ENCODE data around the gene SNRPD3. TPM values are rescaled to one million over a fixed set of nuclear protein-coding genes. Genes with fewer than 3 reads are reported as not detected.

Gene SNRPD3
- total and polyA plus RNA-seq, 9 of the 15 experiments (the other 6 are each of a cell fraction or from before 2014, with no cell fraction given): 131 to 366 (median 274) TPM

DNA sequence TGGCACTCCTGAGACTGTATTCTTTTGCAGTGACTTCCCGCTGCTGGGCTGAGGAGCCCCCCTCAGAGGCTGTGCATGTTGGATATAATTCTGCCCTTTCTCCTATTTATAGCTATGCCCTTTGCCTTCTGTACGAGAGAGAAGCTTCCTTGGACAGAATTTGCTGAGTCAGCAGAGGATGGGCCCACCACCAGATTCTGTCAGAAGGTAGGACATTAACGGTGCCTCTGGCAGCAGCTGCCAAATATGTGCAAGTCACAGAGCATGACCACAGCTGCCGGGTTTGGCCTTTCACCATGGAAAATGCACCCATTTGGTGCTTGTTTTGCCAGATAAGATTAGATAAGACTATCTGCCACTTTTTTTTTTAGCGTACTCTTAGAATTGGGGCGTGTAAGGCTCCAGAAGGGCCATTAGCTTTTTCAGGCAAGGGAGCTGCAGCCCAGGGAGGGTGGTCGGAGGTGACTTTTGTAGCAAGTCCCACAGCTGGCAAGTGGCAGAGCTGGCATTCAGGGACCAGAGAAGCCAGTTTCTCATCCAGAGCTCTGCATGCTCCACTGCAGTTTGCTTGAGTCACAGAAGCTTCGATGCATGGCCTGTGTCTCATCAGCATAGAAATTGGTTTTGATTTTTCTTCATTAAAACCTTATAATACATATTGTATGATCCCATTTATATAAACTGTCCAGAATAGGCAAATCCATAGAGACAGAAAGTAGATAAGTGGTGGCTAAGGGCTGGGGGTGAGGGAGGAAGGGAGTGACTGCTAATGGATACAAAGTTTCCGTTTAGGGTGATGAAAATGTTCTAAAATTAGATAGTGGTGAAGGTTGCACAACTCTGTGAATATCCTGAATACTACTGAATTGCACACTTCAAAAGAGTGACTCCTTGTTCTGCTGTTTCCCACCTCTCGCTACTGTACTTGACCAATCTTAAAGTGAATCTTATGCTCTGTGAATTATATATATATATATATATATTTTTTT, 44.9 kb upstream of the SNRPD3 start (continued):
- TF ChIP-seq, protein P1, sequence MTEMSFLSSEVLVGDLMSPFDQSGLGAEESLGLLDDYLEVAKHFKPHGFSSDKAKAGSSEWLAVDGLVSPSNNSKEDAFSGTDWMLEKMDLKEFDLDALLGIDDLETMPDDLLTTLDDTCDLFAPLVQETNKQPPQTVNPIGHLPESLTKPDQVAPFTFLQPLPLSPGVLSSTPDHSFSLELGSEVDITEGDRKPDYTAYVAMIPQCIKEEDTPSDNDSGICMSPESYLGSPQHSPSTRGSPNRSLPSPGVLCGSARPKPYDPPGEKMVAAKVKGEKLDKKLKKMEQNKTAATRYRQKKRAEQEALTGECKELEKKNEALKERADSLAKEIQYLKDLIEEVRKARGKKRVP (CRISPR knock-in tag; IDR thresholded peaks at IDR 0.05): peak; percentile 6; the same call in 1 of the 2 replicates
- no peak for TF ChIP-seq FOXJ3 (CRISPR knock-in tag; IDR thresholded peaks at IDR 0.05)
- peak; percentile 100 for TF ChIP-seq MAFF (IDR thresholded peaks at IDR 0.05; ENCODE audit: low read length)
- TF ChIP-seq ZNF124 (CRISPR knock-in tag; IDR thresholded peaks at IDR 0.05): no peak
- TF ChIP-seq ZNF263 (CRISPR knock-in tag; IDR thresholded peaks at IDR 0.05; ENCODE audit: borderline replicate concordance): no peak
- TF ChIP-seq SMARCA5 (IDR thresholded peaks at IDR 0.05): no peak
- TF ChIP-seq RFX5 (IDR thresholded peaks at IDR 0.05; ENCODE audit: low read depth, low read length): no peak
- peak; percentile 100 for TF ChIP-seq MAFK (IDR thresholded peaks at IDR 0.05; ENCODE audit: low read length)
- no peak for TF ChIP-seq L3MBTL2 (IDR thresholded peaks at IDR 0.05)
- no peak for TF ChIP-seq ZC3H4 (CRISPR knock-in tag; IDR thresholded peaks at IDR 0.05; ENCODE audit: borderline replicate concordance)
- peak; percentile 99 for TF ChIP-seq ZNF316 (IDR thresholded peaks at IDR 0.05)
- peak; percentile 67; the same call in 1 of the 2 replicates for TF ChIP-seq RAD51 (IDR thresholded peaks at IDR 0.05; ENCODE audit: borderline replicate concordance, low read depth)
- TF ChIP-seq RCOR1 (IDR thresholded peaks at IDR 0.05; ENCODE audit: borderline replicate concordance in 1 of 2, low read depth in 2 of 2, low read length in 2 of 2): no peak; a peak in 1 of 4 replicates
- TF ChIP-seq, protein P2, sequence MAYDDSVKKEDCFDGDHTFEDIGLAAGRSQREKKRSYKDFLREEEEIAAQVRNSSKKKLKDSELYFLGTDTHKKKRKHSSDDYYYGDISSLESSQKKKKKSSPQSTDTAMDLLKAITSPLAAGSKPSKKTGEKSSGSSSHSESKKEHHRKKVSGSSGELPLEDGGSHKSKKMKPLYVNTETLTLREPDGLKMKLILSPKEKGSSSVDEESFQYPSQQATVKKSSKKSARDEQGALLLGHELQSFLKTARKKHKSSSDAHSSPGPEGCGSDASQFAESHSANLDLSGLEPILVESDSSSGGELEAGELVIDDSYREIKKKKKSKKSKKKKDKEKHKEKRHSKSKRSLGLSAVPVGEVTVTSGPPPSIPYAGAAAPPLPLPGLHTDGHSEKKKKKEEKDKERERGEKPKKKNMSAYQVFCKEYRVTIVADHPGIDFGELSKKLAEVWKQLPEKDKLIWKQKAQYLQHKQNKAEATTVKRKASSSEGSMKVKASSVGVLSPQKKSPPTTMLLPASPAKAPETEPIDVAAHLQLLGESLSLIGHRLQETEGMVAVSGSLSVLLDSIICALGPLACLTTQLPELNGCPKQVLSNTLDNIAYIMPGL (CRISPR knock-in tag; IDR thresholded peaks at IDR 0.05): no peak
- TF ChIP-seq CBFA2T2 (conservative IDR thresholded peaks at IDR 0.05): peak; percentile 30; the same call in 1 of the 2 replicates
- no peak for TF ChIP-seq PML (IDR thresholded peaks at IDR 0.05; ENCODE audit: low read length)
- TF ChIP-seq, protein P3, sequence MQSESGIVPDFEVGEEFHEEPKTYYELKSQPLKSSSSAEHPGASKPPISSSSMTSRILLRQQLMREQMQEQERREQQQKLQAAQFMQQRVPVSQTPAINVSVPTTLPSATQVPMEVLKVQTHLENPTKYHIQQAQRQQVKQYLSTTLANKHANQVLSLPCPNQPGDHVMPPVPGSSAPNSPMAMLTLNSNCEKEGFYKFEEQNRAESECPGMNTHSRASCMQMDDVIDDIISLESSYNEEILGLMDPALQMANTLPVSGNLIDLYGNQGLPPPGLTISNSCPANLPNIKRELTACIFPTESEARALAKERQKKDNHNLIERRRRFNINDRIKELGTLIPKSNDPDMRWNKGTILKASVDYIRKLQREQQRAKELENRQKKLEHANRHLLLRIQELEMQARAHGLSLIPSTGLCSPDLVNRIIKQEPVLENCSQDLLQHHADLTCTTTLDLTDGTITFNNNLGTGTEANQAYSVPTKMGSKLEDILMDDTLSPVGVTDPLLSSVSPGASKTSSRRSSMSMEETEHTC (IDR thresholded peaks at IDR 0.05): no peak
- peak in 1 of 2 experiments; percentile 21; a peak in 1 of 4 replicates for TF ChIP-seq HDAC1 (IDR thresholded peaks at IDR 0.05)
- TF ChIP-seq KLF16 (IDR thresholded peaks at IDR 0.05): 0 out of 2 replicates have a peak, but pooled peaks have one; percentile 14
- peak; percentile 99 for TF ChIP-seq C11orf30 (IDR thresholded peaks at IDR 0.05; ENCODE audit: low read depth)
- no peak for TF ChIP-seq ELF2 (CRISPR knock-in tag; IDR thresholded peaks at IDR 0.05)
- no peak for TF ChIP-seq ETV5 (CRISPR knock-in tag; IDR thresholded peaks at IDR 0.05; ENCODE audit: low read depth)
- peak; percentile 88 for TF ChIP-seq ZKSCAN1 (IDR thresholded peaks at IDR 0.05; ENCODE audit: low read depth, low read length)
- TF ChIP-seq ZNF165 (CRISPR knock-in tag; IDR thresholded peaks at IDR 0.05; ENCODE audit: borderline replicate concordance): no peak
- TF ChIP-seq, protein P4, sequence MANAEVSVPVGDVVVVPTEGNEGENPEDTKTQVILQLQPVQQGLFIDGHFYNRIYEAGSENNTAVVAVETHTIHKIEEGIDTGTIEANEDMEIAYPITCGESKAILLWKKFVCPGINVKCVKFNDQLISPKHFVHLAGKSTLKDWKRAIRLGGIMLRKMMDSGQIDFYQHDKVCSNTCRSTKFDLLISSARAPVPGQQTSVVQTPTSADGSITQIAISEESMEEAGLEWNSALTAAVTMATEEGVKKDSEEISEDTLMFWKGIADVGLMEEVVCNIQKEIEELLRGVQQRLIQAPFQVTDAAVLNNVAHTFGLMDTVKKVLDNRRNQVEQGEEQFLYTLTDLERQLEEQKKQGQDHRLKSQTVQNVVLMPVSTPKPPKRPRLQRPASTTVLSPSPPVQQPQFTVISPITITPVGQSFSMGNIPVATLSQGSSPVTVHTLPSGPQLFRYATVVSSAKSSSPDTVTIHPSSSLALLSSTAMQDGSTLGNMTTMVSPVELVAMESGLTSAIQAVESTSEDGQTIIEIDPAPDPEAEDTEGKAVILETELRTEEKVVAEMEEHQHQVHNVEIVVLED (CRISPR knock-in tag; IDR thresholded peaks at IDR 0.05): no peak
